ENCODE measurements around the gene ZNF358.

Gene ZNF358

DNA sequence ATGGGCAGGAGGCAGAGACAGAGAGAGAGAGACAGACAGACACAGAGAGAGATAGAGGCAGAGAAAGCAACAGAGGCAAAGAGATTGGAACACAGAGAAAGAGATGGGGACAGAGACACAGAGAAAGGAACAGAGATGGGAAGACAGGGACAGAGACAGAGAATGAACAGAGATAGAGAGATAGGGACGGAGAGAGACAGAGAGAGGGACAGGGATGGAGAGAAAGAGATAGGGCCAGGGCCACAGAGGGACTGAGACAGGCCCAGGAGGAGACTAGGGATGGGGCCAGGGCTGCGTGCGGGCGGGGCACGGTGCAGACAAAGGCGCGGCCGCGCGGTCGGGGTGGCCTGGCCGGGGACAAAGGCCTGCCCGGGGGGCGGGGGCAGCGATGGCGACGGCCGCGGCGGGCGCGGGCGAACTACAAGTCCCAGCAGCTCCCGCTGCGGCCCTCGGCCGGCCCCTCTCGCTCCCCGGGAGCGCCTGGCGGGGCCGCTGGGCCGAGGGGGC lies at the start of gene ZNF358:
Gene ZNF358 (plus strand): TSS at position 459 of the 507 bp plus-strand sequence. CDS start 3,140 bp downstream, outside the sequence.
- no peak for FAIRE-seq

DNA sequence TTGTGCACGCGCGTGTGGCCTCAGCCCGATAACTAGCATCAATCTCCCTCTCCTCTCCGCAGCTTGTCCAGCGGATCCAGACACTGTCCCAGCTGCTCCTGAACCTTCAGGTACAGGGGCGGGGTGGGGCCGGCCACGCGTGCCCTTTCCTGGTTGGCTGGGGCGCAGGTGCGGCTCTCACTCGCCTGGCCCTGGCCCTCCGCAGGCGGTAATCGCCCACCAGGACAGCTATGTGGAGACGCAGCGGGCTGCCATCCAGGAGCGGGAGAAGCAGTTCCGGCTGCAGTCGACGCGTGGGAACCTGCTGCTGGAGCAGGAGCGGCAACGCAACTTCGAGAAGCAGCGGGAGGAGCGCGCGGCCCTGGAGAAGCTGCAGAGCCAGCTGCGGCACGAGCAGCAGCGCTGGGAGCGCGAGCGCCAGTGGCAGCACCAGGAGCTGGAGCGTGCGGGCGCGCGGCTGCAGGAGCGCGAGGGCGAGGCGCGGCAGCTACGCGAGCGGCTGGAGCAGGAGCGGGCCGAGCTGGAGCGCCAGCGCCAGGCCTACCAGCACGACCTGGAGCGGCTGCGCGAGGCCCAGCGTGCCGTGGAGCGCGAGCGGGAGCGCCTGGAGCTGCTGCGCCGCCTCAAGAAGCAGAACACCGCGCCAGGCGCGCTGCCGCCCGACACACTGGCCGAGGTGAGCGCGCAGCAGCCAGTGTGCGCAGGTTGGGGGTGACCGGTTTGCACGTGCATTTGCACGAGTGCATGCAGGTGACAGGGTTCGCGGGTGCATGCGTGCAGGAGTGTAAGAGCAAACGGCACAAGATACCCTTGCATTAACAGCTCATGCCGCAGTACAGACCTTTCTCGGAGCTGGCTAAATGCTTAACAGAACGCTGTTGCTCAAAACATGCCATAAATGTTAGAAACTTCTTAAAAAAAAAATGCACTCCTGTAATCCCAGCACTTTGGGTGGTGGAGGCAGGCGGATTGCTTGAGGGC lies 48.6 kb upstream of the ZNF358 start:
- no peak for FAIRE-seq

DNA sequence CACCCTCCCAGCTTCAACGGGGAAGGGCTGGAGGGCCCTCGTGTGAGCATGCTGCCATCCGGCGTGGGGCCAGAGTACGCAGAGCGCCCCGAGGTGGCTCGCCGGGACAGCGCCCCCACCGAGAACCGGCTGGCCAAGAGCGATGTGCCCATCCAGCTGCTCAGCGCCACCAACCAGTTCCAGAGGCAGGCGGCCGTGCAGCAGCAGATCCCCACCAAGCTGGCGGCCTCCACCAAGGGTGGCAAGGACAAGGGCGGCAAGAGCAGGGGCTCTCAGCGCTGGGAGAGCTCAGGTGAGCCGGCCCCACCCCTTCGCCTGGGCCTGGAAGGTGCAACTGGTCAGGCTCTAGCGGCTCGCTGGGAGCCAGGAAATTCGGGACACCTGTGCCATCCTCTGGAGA lies 47.1 kb upstream of the ZNF358 start:
- FAIRE-seq: no peak

DNA sequence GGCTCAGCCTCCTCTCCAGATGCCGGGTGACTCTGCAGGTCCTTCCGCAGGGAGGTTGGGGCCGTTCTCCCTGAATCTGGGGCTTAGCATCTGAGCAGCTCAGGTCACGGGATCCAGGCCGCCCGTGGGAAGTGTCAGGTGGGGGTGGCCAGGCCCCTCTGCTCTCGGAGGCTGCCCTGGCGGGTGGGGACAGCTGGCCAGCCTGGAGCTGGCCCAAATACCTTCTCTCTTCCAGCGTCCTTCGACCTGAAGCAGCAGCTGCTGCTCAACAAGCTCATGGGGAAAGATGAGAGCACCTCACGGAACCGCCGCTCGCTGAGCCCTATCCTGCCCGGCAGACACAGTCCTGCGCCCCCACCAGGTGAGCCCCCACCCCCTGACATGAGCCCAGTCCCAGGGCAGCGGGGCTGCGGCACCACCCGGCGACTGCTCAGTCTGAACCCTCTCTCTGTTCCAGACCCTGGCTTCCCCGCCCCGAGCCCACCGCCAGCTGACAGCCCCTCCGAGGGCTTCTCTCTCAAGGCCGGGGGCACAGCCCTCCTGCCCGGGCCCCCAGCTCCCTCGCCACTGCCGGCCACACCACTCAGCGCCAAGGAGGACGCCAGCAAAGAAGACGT lies 46.1 kb upstream of the ZNF358 start:
- FAIRE-seq: no peak

DNA sequence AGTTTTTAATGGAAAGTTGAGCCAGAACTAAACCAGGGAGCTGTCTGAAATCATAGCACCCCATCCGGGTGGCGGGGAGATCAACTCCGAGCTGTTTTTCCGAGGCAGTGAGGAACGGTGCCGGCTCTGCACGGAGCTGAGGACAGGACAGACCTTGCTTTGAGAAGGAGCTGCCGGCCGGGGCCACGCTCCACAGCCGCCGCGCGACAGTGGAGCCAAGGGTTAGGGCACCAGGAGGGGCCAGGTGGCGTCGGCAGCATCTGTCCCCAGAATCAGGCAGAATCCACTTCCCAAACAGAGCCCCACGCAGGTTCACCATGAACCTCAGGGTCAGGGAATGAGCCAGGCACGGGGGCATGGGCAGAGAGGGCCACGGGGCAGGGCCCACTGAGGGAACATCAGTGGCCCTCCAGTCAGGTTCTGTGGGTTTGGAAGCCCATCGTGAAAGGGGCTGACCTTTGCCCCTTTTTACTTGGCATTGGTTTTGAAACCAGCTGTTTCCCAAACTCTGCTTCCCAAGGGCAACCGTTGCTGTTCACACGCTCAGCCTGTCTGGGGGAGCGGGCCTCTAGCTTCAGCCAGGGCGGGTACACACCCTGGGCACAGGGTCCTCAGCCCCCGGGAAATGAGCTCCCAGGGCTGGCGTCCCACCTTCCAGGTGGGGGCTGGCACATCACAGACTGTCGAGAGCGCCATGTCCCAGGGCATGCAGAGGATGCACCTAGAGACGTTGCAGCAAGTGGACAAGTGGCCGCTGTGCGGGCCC lies 45.2 kb upstream of the ZNF358 start:
- FAIRE-seq: no peak

DNA sequence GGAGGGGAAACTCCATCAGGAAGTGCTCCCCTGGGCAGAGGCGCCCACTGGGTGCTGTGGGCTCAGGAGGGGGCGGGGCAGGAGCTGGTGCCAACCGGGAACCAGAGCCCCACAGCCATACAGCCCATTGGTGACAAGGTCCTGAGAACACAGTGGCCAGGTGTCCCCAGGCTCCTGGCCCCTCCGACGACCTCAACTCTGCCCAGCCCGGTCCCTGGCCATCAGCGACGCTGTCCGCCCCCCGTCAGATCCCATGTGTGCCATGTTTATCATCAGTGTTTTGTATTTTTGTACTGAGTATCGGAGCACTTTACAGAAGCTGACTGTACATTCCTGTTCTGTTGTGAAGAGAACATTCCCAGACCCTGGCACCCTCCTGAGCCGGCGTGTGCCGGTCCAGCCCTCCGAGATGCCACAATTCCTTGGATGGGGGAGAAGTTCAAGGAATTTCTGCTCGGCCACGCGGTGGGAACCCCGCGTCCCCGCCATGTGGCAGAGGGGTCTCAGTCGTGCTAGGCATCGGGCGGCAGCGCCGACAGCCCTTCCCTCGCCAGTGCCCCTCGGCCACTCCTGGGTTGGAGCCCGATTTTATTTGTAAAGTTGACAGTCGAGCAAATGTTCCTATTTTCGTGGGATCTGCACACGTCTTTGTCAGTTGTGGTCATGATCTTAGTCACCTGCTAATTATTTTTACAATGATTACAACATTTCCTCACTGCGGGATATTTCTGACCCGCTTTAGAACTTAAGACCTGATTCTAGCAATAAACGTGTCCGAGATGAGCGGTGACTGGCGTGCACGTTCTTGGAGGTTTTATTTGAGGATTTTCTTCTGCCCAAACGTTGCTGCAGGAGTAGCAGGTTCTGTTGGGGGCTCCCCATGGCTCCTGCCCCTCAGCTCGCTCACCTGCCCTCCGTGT lies 43.9 kb upstream of the ZNF358 start:
- no peak for FAIRE-seq

DNA sequence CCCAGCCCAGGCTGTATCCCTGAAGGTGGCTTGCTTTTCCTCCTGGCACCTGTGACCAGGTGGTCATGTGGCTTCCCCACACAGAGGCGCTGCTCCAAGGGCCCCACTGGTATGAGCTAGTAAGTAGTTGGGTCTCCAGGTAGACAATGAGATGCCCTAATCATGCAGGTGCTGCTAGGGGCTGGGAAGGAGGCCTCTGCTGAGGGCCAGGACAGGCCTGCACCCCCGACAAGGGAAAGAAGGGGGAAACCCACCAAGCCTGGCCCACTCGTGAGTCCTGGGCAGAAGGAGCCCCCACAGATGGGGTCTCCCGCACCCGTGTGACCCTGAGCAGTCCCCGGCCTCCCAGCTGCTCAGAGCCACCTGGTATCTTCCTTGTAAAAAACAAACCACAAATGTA lies 40.2 kb upstream of the ZNF358 start:
- no peak for FAIRE-seq

DNA sequence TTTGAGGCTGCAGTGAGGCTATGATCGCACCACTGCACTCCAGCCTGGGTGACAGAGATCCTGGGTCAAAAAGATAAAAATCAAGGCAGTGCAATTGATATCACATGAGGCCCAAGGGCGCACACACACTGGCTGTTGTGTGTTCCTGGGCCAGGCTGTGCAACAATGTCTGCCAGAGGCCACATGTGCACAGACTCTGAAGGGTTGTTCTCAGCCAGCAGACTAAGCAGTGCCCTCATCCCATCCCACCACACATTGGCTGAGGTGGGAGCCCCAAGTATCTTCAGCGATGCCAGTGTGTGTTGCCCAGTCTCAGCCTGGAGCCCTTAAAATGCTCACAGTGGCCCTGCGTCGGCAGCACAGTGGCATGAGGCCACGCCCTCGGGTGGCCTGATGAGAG lies 39.7 kb upstream of the ZNF358 start:
- no peak for FAIRE-seq

DNA sequence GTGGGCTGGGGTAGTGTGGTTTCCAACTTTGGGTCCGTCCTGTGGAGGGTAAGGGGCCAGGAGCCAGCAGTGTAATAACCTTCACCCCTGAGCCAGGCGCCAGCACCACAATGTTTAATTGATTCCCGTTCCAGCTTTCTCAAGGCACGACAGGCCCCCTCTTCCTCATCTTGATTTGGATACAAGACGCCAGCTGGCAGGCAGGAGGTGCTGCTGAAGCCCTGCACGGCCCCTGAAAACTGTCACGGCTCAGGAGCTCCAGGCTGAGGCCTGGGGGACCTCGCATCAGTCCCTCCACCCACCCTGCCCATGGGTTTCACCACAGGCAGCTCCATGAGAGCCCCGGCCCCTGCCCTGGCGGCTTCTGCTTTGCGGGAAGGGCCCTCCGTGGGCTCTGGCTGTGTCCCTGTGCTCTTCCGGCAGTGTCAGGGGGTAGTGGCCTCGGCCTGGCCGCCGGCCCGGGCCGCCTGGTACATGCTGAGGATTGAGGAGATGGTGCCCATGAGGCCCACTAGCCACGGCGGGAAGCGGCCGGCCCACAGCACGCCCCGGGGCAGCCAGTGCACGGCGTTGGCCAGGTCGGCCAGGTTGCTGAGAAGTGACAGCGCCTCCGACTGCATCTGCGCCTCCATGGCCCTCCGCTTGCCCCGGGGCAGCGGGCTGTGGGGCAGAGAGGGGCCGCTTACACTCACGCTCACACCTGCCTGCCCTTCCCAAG lies 39.0 kb upstream of the ZNF358 start:
- no peak for FAIRE-seq

DNA sequence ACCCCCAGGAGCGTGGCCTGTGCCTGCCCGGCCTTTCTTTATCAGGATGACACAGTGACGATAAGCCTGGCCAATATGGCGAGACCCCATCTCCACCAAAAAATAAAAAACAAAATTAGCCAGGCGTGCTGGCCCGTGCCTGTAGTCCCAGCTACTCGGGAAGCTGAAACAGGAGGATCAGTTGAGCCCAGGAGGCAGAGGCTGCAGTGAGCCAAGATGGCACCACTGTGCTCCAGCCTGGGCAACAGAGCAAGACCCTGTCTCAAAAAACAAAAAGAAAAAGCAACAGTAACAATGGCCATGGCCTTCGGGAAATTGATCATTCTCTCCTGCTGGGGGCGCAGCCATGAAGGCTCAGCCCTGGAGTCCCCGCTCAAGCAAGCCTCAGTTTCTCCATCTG lies 38.1 kb upstream of the ZNF358 start:
- no peak for FAIRE-seq

DNA sequence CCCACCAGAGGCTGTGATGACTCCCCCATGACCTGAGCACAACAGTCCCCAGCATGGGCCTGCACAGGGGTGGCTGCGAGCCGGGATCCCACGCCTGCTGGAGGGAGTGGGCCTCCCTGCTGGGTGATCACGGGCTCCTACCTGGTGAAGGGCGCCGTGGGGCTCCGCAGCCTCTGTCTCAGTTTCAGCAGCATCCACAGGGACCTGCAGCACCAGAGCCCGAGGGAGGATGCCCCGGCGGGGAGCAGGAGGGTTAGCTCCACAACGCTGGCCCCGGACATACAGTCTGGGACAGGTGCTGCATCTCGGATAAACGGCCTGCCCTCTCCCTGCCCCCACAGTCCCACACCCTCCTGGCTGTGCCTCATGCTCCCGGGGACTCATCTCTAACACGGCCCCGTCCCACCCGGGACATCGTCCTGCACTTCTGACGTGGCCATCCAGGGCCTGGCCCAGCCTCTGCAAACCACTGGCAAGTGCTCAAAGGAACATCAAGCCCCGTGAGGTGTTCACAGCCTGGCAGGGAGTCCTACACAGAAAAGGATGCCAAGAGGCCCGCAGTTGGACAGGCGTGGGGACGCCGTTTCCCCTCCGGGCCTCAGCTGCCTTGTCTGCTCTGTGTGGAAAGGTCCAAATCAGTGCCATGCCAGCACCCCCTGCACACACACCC lies 37.6 kb upstream of the ZNF358 start:
- FAIRE-seq: no peak

DNA sequence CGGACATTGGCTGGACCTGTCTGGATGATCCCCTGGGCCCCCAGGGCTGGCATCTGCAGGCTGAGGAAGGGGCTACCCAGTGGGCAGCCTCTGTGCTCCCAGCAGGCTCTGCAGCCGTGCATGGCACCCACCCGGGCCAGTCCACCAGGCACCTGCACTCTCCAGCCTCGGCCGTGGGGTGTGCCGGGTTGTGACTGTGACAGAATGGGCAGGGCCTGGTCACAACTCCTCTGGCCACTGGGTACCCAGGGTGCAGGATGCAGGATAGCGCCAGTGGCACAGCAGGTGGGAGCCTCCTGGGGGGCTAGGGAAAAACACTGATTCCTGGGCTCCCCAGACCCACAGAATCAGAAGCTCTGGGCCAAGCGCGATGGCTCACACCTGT lies 37.1 kb upstream of the ZNF358 start:
- no peak for FAIRE-seq

DNA sequence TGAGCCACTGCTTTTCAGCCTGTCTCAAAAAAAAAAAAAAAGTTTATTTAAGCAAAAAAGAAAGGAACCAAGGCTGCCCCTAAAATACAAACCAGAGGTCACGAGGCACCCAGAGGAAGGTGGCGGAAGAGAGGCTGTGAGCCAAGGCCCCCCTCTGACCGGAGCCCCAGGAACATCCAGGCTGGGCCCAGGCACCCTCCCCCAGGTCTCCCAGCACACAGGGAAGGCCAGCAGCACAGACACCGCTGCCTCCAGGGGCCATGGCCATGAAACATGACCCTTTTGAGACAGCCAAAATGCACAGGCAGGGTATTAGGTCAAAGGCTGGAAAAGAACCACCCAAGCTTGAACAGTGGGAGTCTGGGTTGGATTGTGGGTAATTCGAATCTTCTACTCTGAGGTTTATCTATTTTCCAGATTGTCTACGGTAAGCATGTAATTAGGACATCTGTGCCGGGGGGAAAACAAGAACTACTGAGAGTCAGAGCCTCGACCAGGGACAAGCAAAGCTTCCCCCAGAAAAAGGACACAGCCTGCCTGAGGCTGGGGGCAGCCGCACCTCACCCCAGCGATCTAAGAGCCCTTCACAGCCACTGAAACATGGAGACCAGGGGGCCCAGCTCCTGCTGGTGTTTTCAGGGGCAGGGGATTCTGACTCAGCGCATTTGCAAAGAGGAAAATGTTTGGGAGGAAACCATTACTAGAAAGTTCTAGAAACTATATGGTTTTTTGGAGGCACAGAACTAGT lies 35.5 kb upstream of the ZNF358 start:
- FAIRE-seq: no peak

DNA sequence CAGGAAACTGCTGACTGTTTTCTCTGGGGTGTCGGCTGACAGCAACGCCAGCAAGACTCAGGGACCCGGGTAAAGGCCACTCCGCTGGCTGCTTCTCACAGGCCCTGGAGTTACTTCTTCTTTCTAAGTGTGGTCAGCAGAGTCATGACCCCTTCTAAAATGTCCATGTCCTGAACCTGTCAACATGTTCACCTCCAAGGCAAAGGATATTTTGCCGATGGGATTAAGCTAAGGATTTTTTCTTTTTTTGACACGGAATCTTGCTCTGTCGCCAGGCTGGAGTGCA lies 35.0 kb upstream of the ZNF358 start:
- no peak for FAIRE-seq

DNA sequence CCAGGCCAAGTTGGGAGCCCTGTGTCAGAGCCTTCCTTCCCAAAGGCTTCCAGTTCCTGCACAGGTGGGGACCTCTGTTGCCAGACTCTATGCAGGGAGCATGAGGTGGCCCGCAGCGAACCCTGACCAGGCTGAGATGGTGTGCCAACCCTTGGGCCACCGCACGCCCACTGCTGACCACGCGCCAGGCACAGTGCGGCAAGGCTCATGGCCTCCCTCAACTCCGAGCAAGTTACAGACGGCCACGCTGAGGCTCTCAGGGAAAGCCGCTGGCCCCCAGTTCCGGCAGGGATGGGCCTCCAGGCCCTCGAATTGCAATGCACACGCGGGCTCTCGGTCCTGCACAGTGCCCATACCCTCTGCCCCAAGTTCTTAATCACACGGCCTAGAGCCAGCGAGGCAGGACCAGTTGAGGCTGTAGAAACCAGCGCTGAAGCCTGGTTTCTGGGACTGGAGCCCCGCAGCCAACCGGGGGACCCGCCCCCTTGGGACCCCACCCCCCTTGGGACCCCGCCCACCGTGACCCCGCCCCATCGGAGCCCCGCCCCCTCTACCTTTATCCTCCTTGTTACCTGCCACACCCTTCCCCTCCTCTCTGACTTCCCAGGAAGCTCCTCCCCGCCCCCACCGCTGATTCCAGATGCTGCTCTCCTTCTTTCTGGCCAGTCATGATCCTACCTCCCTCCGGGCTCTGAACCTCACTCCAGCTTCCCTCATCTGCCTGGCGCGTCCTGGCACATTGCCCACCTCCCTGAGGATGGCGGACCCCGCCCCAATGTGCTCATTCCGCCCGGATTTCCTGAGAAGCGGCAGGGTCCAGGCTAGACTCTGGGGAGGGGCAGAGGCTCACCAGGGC lies 33.1 kb upstream of the ZNF358 start:
- no peak for FAIRE-seq

DNA sequence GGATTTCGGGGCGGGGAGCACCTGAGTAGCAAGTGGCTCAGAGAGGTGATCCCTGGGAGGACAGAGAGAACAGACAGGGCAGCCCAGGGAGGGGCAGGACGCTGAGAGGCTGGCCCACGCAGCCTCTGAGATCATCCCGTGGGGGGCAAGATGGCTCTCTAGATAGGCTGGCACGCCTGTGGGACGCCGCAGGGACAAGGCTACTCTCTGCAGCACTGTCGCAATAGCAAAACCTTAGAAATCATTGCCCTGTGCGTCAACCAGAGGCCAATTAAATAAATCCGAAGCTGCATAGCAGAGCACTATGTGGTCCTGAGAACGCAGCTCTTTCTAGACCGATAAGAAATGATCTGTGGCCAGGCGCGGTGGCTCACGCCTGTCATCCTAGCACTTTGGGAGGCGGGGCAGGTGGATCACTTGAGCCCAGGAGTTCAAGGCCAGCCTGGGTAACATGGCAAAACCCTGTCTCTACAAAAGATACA lies 32.1 kb upstream of the ZNF358 start:
- FAIRE-seq: no peak

DNA sequence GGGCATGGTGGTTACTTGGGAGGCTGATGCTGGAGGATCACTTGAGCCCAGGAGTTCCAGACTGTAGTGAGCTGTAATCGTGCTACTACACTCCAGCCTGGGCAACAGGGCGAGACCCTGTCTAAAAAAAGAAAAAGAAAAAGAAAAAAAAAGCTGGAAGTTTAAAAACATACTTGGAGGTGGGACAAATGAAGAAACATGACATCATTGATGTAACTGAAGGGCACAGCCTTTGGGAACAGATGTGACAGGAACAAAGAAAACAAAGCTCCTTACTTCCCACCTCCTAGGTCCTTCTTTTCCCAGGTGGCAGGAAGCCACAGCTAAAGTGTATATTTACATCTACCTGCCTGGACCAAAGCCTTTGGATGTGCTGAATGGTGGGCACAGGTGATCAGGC lies 29.0 kb upstream of the ZNF358 start:
- FAIRE-seq: no peak

DNA sequence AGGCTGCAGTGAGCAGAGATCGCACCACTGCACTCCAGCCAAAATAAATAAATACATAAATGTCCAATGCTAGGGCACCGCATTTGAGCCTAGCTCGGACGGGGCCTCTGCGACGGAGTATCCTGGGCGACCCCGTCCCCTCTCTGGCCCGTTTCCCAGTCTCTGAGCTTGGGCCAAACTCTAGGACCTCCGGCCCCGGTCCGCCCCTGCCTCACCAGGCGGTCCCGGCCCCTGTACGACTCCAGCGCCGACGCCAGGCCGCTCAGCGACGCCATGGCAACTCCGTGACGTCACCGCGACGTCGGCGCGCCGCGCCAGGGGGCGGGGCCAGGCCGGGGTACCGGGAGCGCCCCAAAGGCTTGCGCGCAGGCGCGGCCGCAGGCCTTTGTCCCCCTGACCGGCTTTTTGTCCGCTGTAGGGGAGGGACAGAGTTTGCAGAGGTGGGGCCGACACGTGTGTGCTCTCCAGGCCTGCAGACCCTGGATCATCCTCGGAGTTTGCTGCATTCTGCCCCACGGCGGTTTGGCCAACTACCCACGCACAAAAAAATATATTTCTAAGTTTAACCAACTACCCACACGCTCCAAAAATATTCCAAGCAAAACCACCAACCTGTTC lies 27.1 kb upstream of the ZNF358 start, which contains the start of gene PEX11G:
Gene PEX11G (minus strand): TSS at position 300 of the 618 bp plus-strand sequence. CDS start 25 bp downstream, at position 275.
- FAIRE-seq: no peak

DNA sequence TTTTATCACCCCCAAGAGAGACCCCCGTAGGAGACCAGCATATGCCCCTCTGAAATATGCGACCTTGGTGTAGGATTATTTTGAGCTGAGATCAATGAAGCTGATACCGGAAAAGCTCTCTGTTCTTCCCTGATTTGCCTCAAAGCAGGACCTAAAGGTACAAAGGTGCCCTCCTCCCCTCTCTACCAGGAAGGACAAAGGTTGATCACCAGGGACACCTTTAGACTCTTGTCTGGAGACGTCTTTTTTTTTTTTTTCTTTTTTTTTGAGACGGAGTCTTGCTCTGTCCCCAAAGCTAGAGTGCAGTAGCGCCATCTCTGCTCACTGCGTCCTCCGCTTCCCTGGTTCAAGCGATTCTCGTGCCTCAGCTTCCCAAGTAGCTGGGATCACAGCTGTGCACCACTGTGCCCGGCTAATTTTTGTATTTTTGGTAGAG lies 26.3 kb upstream of the ZNF358 start:
- FAIRE-seq: no peak
